ENCODE results near the gene ECSCR. TPM values are rescaled to one million over a fixed set of nuclear protein-coding genes. Genes with fewer than 3 reads are reported as not detected.

Gene ECSCR
- total RNA-seq, 1 experiment from 2014 or later, result 0.36 TPM

GRCh38 chr5:139473565-139473964, 11.0 kb upstream of the ECSCR start:
- POLR2A ChIA-PET (ENCODE audit: unreplicated experiment), result interaction anchor here (0.6 kb wide), 1 partner anchor 112 kb away, joined by 3 read pairs; no protein-coding TSS in a partner anchor
- H3K9ac ChIP-seq (ENCODE audit: low read length), result no peak overlapping the region

GRCh38 chr5:139473105-139473504, 10.6 kb upstream of the ECSCR start:
- no peak overlapping the region for H3K27ac ChIP-seq (ENCODE audit: low read length)
- H3K36me3 ChIP-seq (ENCODE audit: low read depth, low read length), result no peaks in the 10 kb centered on the region
- ATAC-seq (no peak), DNase-seq (no peak)
- no TSS peak for BruUV-seq (replicated peaks)
- CTCF ChIA-PET, result no interaction called here
- H3K27me3 ChIP-seq (ENCODE audit: low read length), result no peaks in the 10 kb centered on the region
- H3K9me3 ChIP-seq (ENCODE audit: low read length), result no peaks in the 10 kb centered on the region
- no peaks in the 10 kb centered on the region for H3K4me1 ChIP-seq (ENCODE audit: insufficient read depth, low read length)
- H2AFZ ChIP-seq (ENCODE audit: low read length), result no peak overlapping the region
- intact Hi-C loops (cut with micrococcal nuclease), result no loop called here
- H3K4me2 ChIP-seq (ENCODE audit: low read length), result no peak overlapping the region
- no peak overlapping the region for H3K4me3 ChIP-seq (ENCODE audit: low read length)
- no peaks in the 10 kb centered on the region for H3F3A ChIP-seq (ENCODE audit: low read length, unreplicated experiment)
- TF ChIP-seq CTCF (conservative IDR thresholded peaks at IDR 0.05; ENCODE audit: low read depth, low read length), result no peak
- no peak for TF ChIP-seq EZH2 (IDR thresholded peaks at IDR 0.05; ENCODE audit: low read length, unreplicated experiment)
- no peak for TF ChIP-seq EZH2phosphoT487 (IDR thresholded peaks at IDR 0.05; ENCODE audit: borderline replicate concordance, low read length)
- H3K79me2 ChIP-seq (ENCODE audit: low read length), result no peaks in the 10 kb centered on the region
- POLR2A ChIA-PET (ENCODE audit: unreplicated experiment), result no interaction called here
- H3K9me2 ChIP-seq (replicated peaks; ENCODE audit: low read length), result no peaks in the 10 kb centered on the region
- no peaks in the 10 kb centered on the region for H4K20me1 ChIP-seq (ENCODE audit: low read length)
- no peak overlapping the region for H3K9ac ChIP-seq (ENCODE audit: low read length)

More at GRCh38 chr5:139473565-139473964, 11.0 kb upstream of the ECSCR start:
- Histone ChIP-seq H3K27me3 (ENCODE audit: low read length) (no peaks in the 10 kb centered on the region), H3K36me3 (ENCODE audit: low read depth, low read length) (no peaks in the 10 kb centered on the region), H3K4me2 (ENCODE audit: low read length) (no peak overlapping the region), H3K27ac (ENCODE audit: low read length) (no peak overlapping the region), H3K9me3 (ENCODE audit: low read length) (no peaks in the 10 kb centered on the region), H2AFZ (ENCODE audit: low read length) (no peak overlapping the region), H3F3A (ENCODE audit: low read length, unreplicated experiment) (no peaks in the 10 kb centered on the region), H3K4me1 (ENCODE audit: insufficient read depth, low read length) (no peaks in the 10 kb centered on the region), H3K9me2 (replicated peaks; ENCODE audit: low read length) (no peaks in the 10 kb centered on the region), H4K20me1 (ENCODE audit: low read length) (no peaks in the 10 kb centered on the region), H3K79me2 (ENCODE audit: low read length) (no peaks in the 10 kb centered on the region), H3K4me3 (ENCODE audit: low read length) (no peak overlapping the region)
- CTCF ChIA-PET, result no interaction called here
- BruUV-seq (replicated peaks), result no TSS peak
- intact Hi-C loops (cut with micrococcal nuclease), result no loop called here
- DNase-seq (no peak), ATAC-seq (no peak; the same call in 1 of the 2 replicates)
- TF ChIP-seq CTCF (conservative IDR thresholded peaks at IDR 0.05; ENCODE audit: low read depth, low read length) (no peak), EZH2 (IDR thresholded peaks at IDR 0.05; ENCODE audit: low read length, unreplicated experiment) (no peak), EZH2phosphoT487 (IDR thresholded peaks at IDR 0.05; ENCODE audit: borderline replicate concordance, low read length) (no peak)

GRCh38 chr5:139472386-139473030, 10.0 kb upstream of the ECSCR start:
- Histone ChIP-seq H3K4me1 (ENCODE audit: insufficient read depth, low read length) (no peaks in the 10 kb centered on the region), H3K9me2 (replicated peaks; ENCODE audit: low read length) (no peaks in the 10 kb centered on the region), H3K27me3 (ENCODE audit: low read length) (no peaks in the 10 kb centered on the region), H3K27ac (ENCODE audit: low read length) (no peak overlapping the region), H4K20me1 (ENCODE audit: low read length) (no peaks in the 10 kb centered on the region), H3K79me2 (ENCODE audit: low read length) (no peaks in the 10 kb centered on the region), H3K9me3 (ENCODE audit: low read length) (no peaks in the 10 kb centered on the region), H3F3A (ENCODE audit: low read length, unreplicated experiment) (no peaks in the 10 kb centered on the region), H2AFZ (ENCODE audit: low read length) (no peak overlapping the region), H3K4me2 (ENCODE audit: low read length) (no peak overlapping the region), H3K4me3 (ENCODE audit: low read length) (no peak overlapping the region), H3K9ac (ENCODE audit: low read length) (no peak overlapping the region), H3K36me3 (ENCODE audit: low read depth, low read length) (no peaks in the 10 kb centered on the region)
- no TSS peak for BruUV-seq (replicated peaks)
- DNase-seq (no peak), ATAC-seq (no peak)
- TF ChIP-seq CTCF (conservative IDR thresholded peaks at IDR 0.05; ENCODE audit: low read depth, low read length) (no peak), EZH2phosphoT487 (IDR thresholded peaks at IDR 0.05; ENCODE audit: borderline replicate concordance, low read length) (no peak), EZH2 (IDR thresholded peaks at IDR 0.05; ENCODE audit: low read length, unreplicated experiment) (no peak)
- POLR2A ChIA-PET (ENCODE audit: unreplicated experiment), result no interaction called here
- CTCF ChIA-PET, result no interaction called here
- intact Hi-C loops (cut with micrococcal nuclease), result no loop called here
